GM12891 (cell line): Measurements from ENCODE around the gene PRAMEF17.
"Not testable (repeated sequence)": the region's sequence is repeated elsewhere in the genome, so short reads cannot be mapped to it uniquely, and the experiment has no call there.

ENCODE experiments used
- PAX5 ChIP-seq: IDR thresholded peaks from 2 replicates; pipeline ENCODE4 v1.6.1; 2011; ENCODE audit warnings: low read length, moderate library complexity, mild to moderate bottlenecking; ENCODE audit not compliant: insufficient read depth, severe bottlenecking
- POLR2A ChIP-seq: IDR thresholded peaks from 2 replicates; pipeline ENCODE4 v1.6.1; 2011; ENCODE audit warnings: low read depth, low read length, control low read depth
- POLR2AphosphoS5 ChIP-seq: IDR thresholded peaks from 2 replicates; pipeline ENCODE4 v1.6.1; 2011; ENCODE audit warnings: low read depth, low read length, control low read depth
- POU2F2 ChIP-seq: IDR thresholded peaks from 2 replicates; pipeline ENCODE4 v1.6.1; 2011; ENCODE audit warnings: low read depth, mild to moderate bottlenecking, control low read depth, low read length, moderate library complexity
- SPI1 ChIP-seq: IDR thresholded peaks from 2 replicates; pipeline ENCODE4 v1.6.1; 2011; ENCODE audit warnings: low read depth, low read length, control low read depth
- TAF1 ChIP-seq: IDR thresholded peaks from 2 replicates; pipeline ENCODE4 v1.6.1; 2011; ENCODE audit warnings: low read depth, low read length, control low read depth

- not testable (repeated sequence) for TF ChIP-seq POLR2AphosphoS5, POLR2A, POU2F2, SPI1, TAF1, PAX5
These were observed 3.6 kb downstream of the PRAMEF17 start for GRCh38 chr1:13393004-13393403.
